GM23248 (cell line): ENCODE results near the gene EIF4G2. TPM values are rescaled to one million over a fixed set of nuclear protein-coding genes. Genes with fewer than 3 reads are reported as not detected.
A peak's percentile ranks its signal among the peaks of the same experiment; 100 is the strongest.

Source experiments
- DNase-seq: peaks from one replicate; pipeline ENCODE4 v3.0.0-alpha.2; 2015
- H2AFZ ChIP-seq: fragments of 200-600 bp; sonication (generic); 2 replicates; pipeline ENCODE4 v1.6.1; 2016; ENCODE audit warnings: antibody characterized with exemption
- H3F3A ChIP-seq: fragments of 200-600 bp; sonication (generic); 2 replicates; pipeline ENCODE4 v1.6.1; 2016; ENCODE audit warnings: mild to moderate bottlenecking, antibody characterized with exemption, mixed run types; ENCODE audit not compliant: insufficient read depth
- H3K27ac ChIP-seq: fragments of 200-600 bp; sonication (generic); 2 replicates; pipeline ENCODE4 v1.5.1; 2016; ENCODE audit warnings: mild to moderate bottlenecking
- H3K27me3 ChIP-seq: fragments of 200-600 bp; sonication (generic); replicated peaks from 2 replicates; pipeline ENCODE4 v1.6.1; 2016; ENCODE audit warnings: mild to moderate bottlenecking; ENCODE audit not compliant: insufficient read depth
- H3K36me3 ChIP-seq: fragments of 200-600 bp; sonication (generic); 2 replicates; pipeline ENCODE4 v1.6.1; 2016; ENCODE audit warnings: low read depth, mild to moderate bottlenecking
- H3K4me1 ChIP-seq: fragments of 200-600 bp; sonication (generic); 2 replicates; pipeline ENCODE4 v1.6.1; 2016; ENCODE audit warnings: mild to moderate bottlenecking; ENCODE audit not compliant: insufficient read depth
- H3K4me2 ChIP-seq: fragments of 200-600 bp; sonication (generic); one replicate; pipeline ENCODE4 v1.6.1; 2016; ENCODE audit warnings: mild to moderate bottlenecking; ENCODE audit not compliant: unreplicated experiment
- H3K4me3 ChIP-seq: fragments of 200-600 bp; sonication (generic); 2 replicates; pipeline ENCODE4 v1.5.1; 2016; ENCODE audit warnings: mild to moderate bottlenecking
- H3K79me2 ChIP-seq: fragments of 200-600 bp; sonication (generic); 2 replicates; pipeline ENCODE4 v1.6.1; 2016; ENCODE audit warnings: mild to moderate bottlenecking; ENCODE audit not compliant: insufficient read depth
- H3K9ac ChIP-seq: fragments of 200-600 bp; sonication (generic); 2 replicates; pipeline ENCODE4 v1.6.1; 2016; ENCODE audit warnings: mild to moderate bottlenecking
- H3K9me2 ChIP-seq: fragments of 200-600 bp; sonication (generic); 2 replicates; pipeline ENCODE4 v1.6.1; 2016; ENCODE audit warnings: mixed run types, mild to moderate bottlenecking, moderate library complexity; ENCODE audit not compliant: insufficient read depth
- H3K9me3 ChIP-seq: fragments of 200-600 bp; sonication (generic); one replicate; pipeline ENCODE4 v1.6.1; 2017; ENCODE audit warnings: low read depth
- H4K20me1 ChIP-seq: fragments of 200-600 bp; sonication (generic); 2 replicates; pipeline ENCODE4 v1.6.0; 2016; ENCODE audit not compliant: insufficient read depth
- EZH2 ChIP-seq: fragments of 200-600 bp; sonication (generic); IDR thresholded peaks from 2 replicates; pipeline ENCODE4 v1.6.1; 2018; ENCODE audit warnings: antibody characterized with exemption, mild to moderate bottlenecking; ENCODE audit not compliant: insufficient read depth, poor library complexity, severe bottlenecking
- EZH2phosphoT487 ChIP-seq: fragments of 200-600 bp; sonication (generic); IDR thresholded peaks from 2 replicates; pipeline ENCODE4 v1.6.1; 2018; ENCODE audit warnings: antibody characterized with exemption, moderate library complexity, mild to moderate bottlenecking, low read depth; ENCODE audit not compliant: insufficient read depth
- WGBS, 2 experiments: methylation state at CpG; one replicate each; pipeline ENCODE4 v1.1.6; 2015 to 2017; ENCODE audit warnings: low lambda C conversion rate in 2 of 2, low coverage in 1 of 2; ENCODE audit errors: missing lambda C conversion rate in 2 of 2; 5-methylcytosine and 5-hydroxymethylcytosine counted together
- in situ Hi-C: fragments of 300-500 bp; cut with MboI; formaldehyde crosslinking; loops from 2 replicates; pipeline ENCODE4 v1.15.0; 2020
- polyA plus RNA-seq: library from polyadenylated mRNA; unstranded; fragments of >200 nt; fragmentation: Nextera tagmentation; extraction: Ambion mirVana; gene quantifications from 2 replicates; pipeline ENCODE4 v1.2.1, GENCODE V29; 2016
- total RNA-seq: library from RNA; depleted of rRNA; stranded (reverse); fragments of >200 nt; shearing (Covaris generic); gene quantifications from 2 replicates; pipeline ENCODE4 v1.2.3, GENCODE V29; 2014

Gene EIF4G2
- total and polyA plus RNA-seq, 2 experiments from 2014 or later, result 673 to 882 TPM

DNA sequence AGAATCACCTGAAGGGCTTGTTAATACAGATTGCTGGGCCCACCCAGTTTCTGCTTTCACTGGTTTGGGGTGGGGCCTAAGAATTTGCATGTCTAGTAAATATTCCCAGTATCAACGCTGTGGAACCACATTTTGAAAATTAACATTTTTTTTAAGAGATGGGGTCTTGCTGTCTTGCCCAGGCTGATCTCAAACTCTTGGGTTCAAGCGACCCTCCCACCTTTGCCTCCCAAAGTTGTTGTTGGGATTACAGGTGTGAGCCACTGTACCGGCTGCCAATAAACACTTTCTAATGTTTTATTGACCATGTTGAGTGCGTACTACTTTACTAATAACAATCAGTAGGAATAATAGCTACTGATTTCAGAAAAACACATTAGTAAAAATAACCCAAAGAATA is 2.5 kb downstream of the EIF4G2 start:
- DNase-seq, result no peak
- WGBS, 2 experiments, result 54 to 57% methylated on average over 4 of the region's 4 CpGs
- Histone ChIP-seq H3K4me3 (peak overlapping the region; percentile 97), H3K36me3 (peaks cover 63% of the 10 kb centered on the region), H3K27ac (peak overlapping the region; percentile 99), H4K20me1 (peaks cover 9% of the 10 kb centered on the region; the same call in 1 of the 2 replicates), H2AFZ (no peak overlapping the region), H3K9me2 (no peaks in the 10 kb centered on the region), H3K4me1 (peaks cover 44% of the 10 kb centered on the region), H3F3A (peaks cover 73% of the 10 kb centered on the region), H3K27me3 (no peaks in the 10 kb centered on the region), H3K9me3 (no peaks in the 10 kb centered on the region), H3K79me2 (peaks cover 72% of the 10 kb centered on the region), H3K4me2 (peak overlapping the region; percentile 96), H3K9ac (peak overlapping the region; percentile 99)
- TF ChIP-seq EZH2phosphoT487, result no peak
- TF ChIP-seq EZH2, result no peak
- in situ Hi-C loops, result no loop called here

DNA sequence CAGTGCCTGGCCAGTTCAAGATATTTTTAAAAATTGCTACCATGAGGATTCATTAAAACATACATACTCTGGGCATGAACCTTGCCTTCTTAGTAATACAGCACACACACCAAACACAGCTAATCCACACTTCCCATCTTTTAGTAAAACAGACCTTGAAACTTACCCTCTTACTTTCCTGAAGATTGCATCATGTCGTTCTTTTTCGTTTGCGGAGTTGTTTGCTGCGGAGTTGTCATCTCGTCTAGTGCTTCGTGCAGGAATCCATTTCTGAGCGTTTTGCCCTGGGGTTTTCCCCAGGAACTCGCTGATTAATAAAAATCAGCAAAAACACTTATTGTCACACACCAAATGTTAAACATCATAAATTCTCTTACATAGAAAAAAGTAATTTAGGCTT is 3.0 kb downstream of the EIF4G2 start:
- Histone ChIP-seq H3K79me2 (peaks cover 77% of the 10 kb centered on the region), H3K27ac (peak overlapping the region; percentile 37), H2AFZ (no peak overlapping the region), H3K36me3 (peaks cover 67% of the 10 kb centered on the region), H4K20me1 (peaks cover 9% of the 10 kb centered on the region; the same call in 1 of the 2 replicates), H3K9me2 (no peaks in the 10 kb centered on the region), H3K4me2 (peak overlapping the region; percentile 96), H3K27me3 (no peaks in the 10 kb centered on the region), H3K9me3 (no peaks in the 10 kb centered on the region), H3K4me1 (peaks cover 44% of the 10 kb centered on the region), H3K9ac (peak overlapping the region; percentile 99), H3K4me3 (peak overlapping the region; percentile 97), H3F3A (peaks cover 78% of the 10 kb centered on the region)
- no peak for DNase-seq
- TF ChIP-seq EZH2 (no peak), EZH2phosphoT487 (no peak)
- in situ Hi-C loops, result no loop called here
- 78 to 84% methylated on average over 8 of the region's 8 CpGs for WGBS, 2 experiments

DNA sequence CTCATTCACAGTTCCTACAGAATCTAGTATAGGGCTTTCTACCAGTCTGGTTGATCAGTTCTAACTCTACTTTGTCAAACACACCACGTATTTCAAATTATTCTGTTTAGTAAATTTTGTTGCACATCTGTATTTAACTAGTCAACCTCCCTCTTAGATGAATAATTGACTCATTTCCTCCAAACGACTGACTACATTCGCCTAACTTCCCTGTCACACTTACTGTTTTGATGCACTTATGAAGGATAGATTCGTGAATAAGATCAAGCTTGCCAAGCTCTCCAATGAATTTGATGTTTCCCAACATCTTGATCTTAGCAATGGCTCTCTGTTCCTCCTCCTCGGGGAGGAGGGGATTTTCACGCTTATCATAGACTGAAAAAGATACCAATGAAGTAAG is 5.0 kb downstream of the EIF4G2 start:
- no peaks in the 10 kb centered on the region for H3K9me2 ChIP-seq
- H3K36me3 ChIP-seq, result peaks cover 88% of the 10 kb centered on the region
- peak; percentile 52 for DNase-seq
- peaks cover 92% of the 10 kb centered on the region for H3K79me2 ChIP-seq
- peak overlapping the region; percentile 0 for H3K4me2 ChIP-seq
- no peaks in the 10 kb centered on the region for H3K27me3 ChIP-seq
- TF ChIP-seq EZH2, result no peak
- TF ChIP-seq EZH2phosphoT487, result no peak
- H3K27ac ChIP-seq, result peak overlapping the region; percentile 37
- in situ Hi-C loops, result no loop called here
- WGBS, 2 experiments, result 41 to 42% methylated on average over 6 of the region's 6 CpGs
- H3F3A ChIP-seq, result peaks cover 90% of the 10 kb centered on the region
- H4K20me1 ChIP-seq, result peaks cover 9% of the 10 kb centered on the region; the same call in 1 of the 2 replicates
- peaks cover 35% of the 10 kb centered on the region for H3K4me1 ChIP-seq
- no peak overlapping the region for H3K4me3 ChIP-seq
- 0 out of 2 replicates have a peak overlapping the region, but pooled peaks have one; percentile 11 for H3K9ac ChIP-seq
- no peaks in the 10 kb centered on the region for H3K9me3 ChIP-seq
- no peak overlapping the region for H2AFZ ChIP-seq

DNA sequence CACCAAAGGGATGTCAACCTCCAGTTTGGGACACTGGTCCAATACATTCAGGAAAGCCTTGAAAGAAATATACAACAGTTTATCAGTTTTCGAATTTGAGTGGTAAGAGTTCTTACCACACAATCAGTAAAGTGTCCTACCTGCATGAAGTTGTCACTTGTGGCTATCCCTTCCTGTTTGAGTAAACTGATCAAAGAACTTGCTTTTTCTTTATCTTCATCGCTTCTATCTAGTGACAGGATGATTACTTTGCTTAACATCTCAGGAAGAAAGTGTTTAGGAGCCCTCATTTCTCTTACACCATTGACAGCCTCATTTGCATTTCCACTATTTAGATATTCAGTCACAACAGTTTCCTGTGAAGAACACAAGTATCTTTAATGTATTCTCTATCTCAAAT is 8.4 kb downstream of the EIF4G2 start:
- no peaks in the 10 kb centered on the region for H3K9me2 ChIP-seq
- no peaks in the 10 kb centered on the region for H3K9me3 ChIP-seq
- peaks cover 19% of the 10 kb centered on the region; the same call in 1 of the 2 replicates for H3K4me1 ChIP-seq
- in situ Hi-C loops, result no loop called here
- peaks cover 93% of the 10 kb centered on the region for H3K36me3 ChIP-seq
- 0 out of 2 replicates have a peak, but pooled peaks cover 3% of the 10 kb centered on the region for H4K20me1 ChIP-seq
- no peak overlapping the region for H2AFZ ChIP-seq
- H3K9ac ChIP-seq, result no peak overlapping the region
- no peaks in the 10 kb centered on the region for H3K27me3 ChIP-seq
- peaks cover 100% of the 10 kb centered on the region for H3F3A ChIP-seq
- H3K4me3 ChIP-seq, result no peak overlapping the region
- H3K79me2 ChIP-seq, result peaks cover 63% of the 10 kb centered on the region
- no peak overlapping the region for H3K4me2 ChIP-seq
- no peak for DNase-seq
- H3K27ac ChIP-seq, result peak overlapping the region; percentile 11; the same call in 1 of the 2 replicates
- no peak for TF ChIP-seq EZH2
- WGBS, 2 experiments, result 53 to 55% methylated on average over 2 of the region's 2 CpGs
